Lower lobe of right lung (tissue), 2 donors: ENCODE results near the gene NRXN2. TPM values are rescaled to one million over a fixed set of nuclear protein-coding genes. Genes with fewer than 3 reads are reported as not detected.

Experiments used
- ATAC-seq, 2 donors: fragments of 200-7000 bp; cut with Tn5 transposase; one replicate each; pipeline ENCODE4 v1.9.1; 2020 to 2022; ENCODE audit warnings: mild to moderate bottlenecking in 2 of 2, moderate library complexity in 2 of 2
- DNase-seq: peaks from one replicate; pipeline ENCODE4 v3.0.0-alpha.2; 2020
- H3K27ac ChIP-seq: fragments of 200-600 bp; one replicate; pipeline ENCODE4 v1.8.0; 2022
- H3K27me3 ChIP-seq: fragments of 200-600 bp; one replicate; pipeline ENCODE4 v1.8.0; 2022; ENCODE audit warnings: low read depth
- H3K36me3 ChIP-seq: fragments of 200-600 bp; one replicate; pipeline ENCODE4 v1.8.0; 2022; ENCODE audit warnings: mild to moderate bottlenecking
- H3K4me1 ChIP-seq: fragments of 200-600 bp; one replicate; pipeline ENCODE4 v1.8.0; 2022
- H3K4me3 ChIP-seq: fragments of 200-600 bp; one replicate; pipeline ENCODE4 v1.8.0; 2022; ENCODE audit warnings: mild to moderate bottlenecking
- H3K9me3 ChIP-seq: fragments of 200-600 bp; one replicate; pipeline ENCODE4 v1.8.0; 2022
- intact Hi-C: fragments of 100-400 bp; cut with DNase I; formaldehyde crosslinking; loops from one replicate; pipeline ENCODE4 v1.11.0; 2022
- total RNA-seq: library from RNA; stranded (reverse); fragmentation: NEBNext Ultra II Directional; extraction: Animal tissue kit (Norgen Biotek cat#: 25700); gene quantifications from one replicate; pipeline ENCODE4 v1.2.1, GENCODE V29; 2021
- TF ChIP-seq, protein P1 (sequence below): fragments of 200-600 bp; IDR thresholded peaks from one replicate; pipeline ENCODE4 v1.8.0; 2022; ENCODE audit warnings: antibody characterized with exemption, mild to moderate bottlenecking
- donor health status: DM: no; HTN: yes; CAD: no; lungs with severe emphysema.

The NRXN2 gene
- total RNA-seq, 1 donor from 2014 or later: 1.7 TPM

DNA sequence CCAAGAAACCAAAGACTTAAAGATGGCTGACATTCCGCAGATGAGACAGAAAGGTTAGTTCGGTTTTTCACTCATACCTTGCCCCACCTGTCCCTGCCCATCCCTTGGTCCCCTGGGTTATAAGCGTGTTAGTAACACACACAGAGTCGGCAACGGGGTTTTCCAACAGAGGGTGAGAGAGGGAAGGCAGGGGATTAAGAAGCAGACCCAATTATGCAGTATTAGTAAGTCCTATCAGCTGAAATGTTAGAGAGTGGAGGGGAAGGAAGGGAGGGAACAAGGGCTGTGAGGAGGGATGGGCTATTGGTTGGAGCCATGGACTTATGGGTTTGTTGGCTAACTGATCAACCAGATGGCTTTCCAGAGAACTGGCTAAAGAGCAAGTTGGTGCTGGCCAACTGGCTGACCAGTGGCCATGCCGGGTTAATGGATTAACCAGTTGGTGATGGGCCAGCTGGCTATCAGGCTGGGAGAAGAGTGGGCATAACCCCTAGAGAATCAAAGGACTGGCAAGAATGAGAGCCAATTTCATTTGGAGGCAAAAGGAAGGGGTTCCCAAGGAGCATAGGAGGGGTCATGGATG lies 45.5 kb downstream of the NRXN2 start:
- TF ChIP-seq, protein P1, sequence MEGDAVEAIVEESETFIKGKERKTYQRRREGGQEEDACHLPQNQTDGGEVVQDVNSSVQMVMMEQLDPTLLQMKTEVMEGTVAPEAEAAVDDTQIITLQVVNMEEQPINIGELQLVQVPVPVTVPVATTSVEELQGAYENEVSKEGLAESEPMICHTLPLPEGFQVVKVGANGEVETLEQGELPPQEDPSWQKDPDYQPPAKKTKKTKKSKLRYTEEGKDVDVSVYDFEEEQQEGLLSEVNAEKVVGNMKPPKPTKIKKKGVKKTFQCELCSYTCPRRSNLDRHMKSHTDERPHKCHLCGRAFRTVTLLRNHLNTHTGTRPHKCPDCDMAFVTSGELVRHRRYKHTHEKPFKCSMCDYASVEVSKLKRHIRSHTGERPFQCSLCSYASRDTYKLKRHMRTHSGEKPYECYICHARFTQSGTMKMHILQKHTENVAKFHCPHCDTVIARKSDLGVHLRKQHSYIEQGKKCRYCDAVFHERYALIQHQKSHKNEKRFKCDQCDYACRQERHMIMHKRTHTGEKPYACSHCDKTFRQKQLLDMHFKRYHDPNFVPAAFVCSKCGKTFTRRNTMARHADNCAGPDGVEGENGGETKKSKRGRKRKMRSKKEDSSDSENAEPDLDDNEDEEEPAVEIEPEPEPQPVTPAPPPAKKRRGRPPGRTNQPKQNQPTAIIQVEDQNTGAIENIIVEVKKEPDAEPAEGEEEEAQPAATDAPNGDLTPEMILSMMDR: no peak
- no peak overlapping the region for H3K27ac ChIP-seq
- intact Hi-C loops: no loop called here
- peaks cover 22% of the 10 kb centered on the region for H3K27me3 ChIP-seq
- peaks cover 5% of the 10 kb centered on the region for H3K4me1 ChIP-seq
- DNase-seq (no peak), ATAC-seq (no peak)
- no peaks in the 10 kb centered on the region for H3K9me3 ChIP-seq
- H3K36me3 ChIP-seq: no peaks in the 10 kb centered on the region
- H3K4me3 ChIP-seq: no peak overlapping the region

DNA sequence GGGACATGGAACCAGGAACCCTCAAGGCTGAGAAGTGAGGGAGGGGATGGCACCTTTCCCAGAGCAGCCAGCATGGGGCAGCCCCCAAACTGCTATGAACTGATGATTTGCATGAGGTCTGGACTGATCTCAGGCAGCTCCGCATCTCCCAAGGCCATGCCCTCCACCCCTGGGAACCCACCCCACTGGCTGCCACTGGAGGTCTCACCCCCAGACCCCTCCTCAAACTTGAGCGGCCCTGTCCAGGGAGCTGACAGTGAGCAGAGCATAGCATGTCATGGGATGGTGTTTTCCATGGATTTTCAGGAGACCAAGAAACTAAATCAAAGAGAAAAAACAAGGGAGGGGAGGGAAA lies 46.8 kb downstream of the NRXN2 start:
- intact Hi-C loops: no loop called here
- ATAC-seq (no peak), DNase-seq (no peak)
- H3K9me3 ChIP-seq: no peaks in the 10 kb centered on the region
- TF ChIP-seq, protein P1: no peak
- no peak overlapping the region for H3K4me3 ChIP-seq
- H3K4me1 ChIP-seq: peaks cover 5% of the 10 kb centered on the region
- no peak overlapping the region for H3K27ac ChIP-seq
- H3K36me3 ChIP-seq: no peaks in the 10 kb centered on the region
- H3K27me3 ChIP-seq: peaks cover 30% of the 10 kb centered on the region

DNA sequence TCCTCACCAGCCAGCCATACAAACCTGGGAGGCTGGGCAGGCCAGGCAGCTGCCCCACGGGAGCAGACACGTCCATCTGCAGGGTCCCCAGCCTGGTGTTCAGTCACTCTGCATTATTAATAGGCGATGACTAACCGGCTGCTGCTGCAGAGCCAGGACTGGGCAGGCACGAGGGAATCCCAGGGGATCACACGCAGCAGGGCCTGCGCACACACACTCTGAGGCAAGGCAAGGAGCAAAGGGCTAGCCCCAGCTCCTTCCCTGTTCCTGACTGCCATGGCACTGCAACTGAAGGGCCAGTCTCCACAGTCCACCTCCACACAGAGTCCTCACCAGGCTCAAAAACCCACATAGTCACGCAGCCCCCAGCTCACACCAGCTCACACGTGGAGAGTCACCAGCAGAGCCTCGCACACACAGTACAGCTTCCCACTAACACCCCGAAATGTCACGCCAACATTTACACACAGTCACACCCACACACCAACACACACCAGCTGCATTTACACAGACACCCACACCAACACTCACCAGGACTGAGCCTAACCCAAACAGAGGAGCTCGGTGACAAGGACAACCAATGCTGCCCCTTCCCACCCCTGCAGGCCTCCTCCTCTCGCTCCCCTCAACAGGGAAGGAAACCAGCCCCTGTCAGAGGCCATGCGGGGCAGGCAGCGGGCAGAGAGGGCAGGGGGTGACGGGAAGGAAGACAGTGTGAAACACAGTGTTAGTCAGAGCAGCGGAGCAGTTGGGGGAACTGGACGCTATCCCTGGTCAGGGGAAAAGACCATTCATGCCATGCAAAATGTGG lies 47.3 kb downstream of the NRXN2 start:
- no peak for DNase-seq

DNA sequence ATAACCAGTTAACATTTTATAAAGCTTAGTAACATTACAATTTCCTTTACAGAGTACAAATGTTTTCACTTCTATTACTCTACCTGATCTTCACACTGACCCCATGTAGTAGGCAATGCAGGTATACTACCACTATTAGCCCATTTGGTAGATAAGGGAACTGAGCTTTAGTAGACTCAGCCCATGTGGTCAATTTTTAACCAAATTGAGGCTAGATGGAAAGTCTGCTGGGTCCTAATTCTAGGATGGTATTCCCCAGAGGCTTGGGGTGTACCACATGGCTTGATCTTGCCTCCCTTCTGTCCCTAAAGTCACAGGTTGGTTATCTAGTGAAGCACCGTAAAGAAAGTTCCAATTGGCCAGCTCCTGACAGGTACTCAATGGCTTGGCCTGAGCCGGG lies 48.2 kb downstream of the NRXN2 start:
- Histone ChIP-seq H3K4me1 (peaks cover 5% of the 10 kb centered on the region), H3K36me3 (no peaks in the 10 kb centered on the region), H3K27me3 (peaks cover 39% of the 10 kb centered on the region), H3K9me3 (no peaks in the 10 kb centered on the region), H3K4me3 (no peak overlapping the region), H3K27ac (no peak overlapping the region)
- DNase-seq (no peak), ATAC-seq (no peak)
- intact Hi-C loops: no loop called here
- TF ChIP-seq, protein P1: no peak

More for the DNA sequence above, 47.3 kb downstream of the NRXN2 start:
- ATAC-seq: peak; percentile 31 to 36
- TF ChIP-seq, protein P1: no peak
- H3K4me1 ChIP-seq: peaks cover 5% of the 10 kb centered on the region
- no peak overlapping the region for H3K27ac ChIP-seq
- intact Hi-C loops: no loop called here
- H3K9me3 ChIP-seq: no peaks in the 10 kb centered on the region
- no peak overlapping the region for H3K4me3 ChIP-seq
- H3K36me3 ChIP-seq: no peaks in the 10 kb centered on the region
- peaks cover 35% of the 10 kb centered on the region for H3K27me3 ChIP-seq

DNA sequence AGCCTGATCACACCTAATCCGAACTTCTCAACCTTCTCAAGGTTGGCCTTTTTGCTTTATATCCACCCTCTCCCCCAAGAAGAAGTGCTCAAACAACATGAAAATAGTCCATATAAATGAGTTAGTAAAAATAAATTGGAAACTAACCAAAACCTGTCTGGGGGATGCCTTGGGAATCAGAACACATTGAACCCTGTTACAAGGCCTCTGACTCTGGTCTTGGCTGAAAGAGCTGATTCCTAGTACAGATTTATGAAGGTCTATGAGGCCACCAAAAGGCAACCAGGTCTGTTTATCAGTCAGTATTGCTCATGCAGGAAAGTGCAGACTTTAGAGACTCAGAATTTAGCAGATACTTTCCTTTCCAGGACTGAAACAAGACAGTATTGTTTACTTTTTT lies 49.7 kb downstream of the NRXN2 start:
- no peaks in the 10 kb centered on the region for H3K36me3 ChIP-seq
- H3K9me3 ChIP-seq: no peaks in the 10 kb centered on the region
- no peak for ATAC-seq
- H3K27me3 ChIP-seq: peaks cover 41% of the 10 kb centered on the region
- no peak overlapping the region for H3K27ac ChIP-seq
- intact Hi-C loops: no loop called here
- H3K4me3 ChIP-seq: no peak overlapping the region
- no peak for DNase-seq
- TF ChIP-seq, protein P1: no peak
- H3K4me1 ChIP-seq: peaks cover 5% of the 10 kb centered on the region
